GM18505 (cell line): ENCODE data around the gene YY1AP1.
A peak's percentile ranks its signal among the peaks of the same experiment; 100 is the strongest.
"Not testable (repeated sequence)": the region's sequence is repeated elsewhere in the genome, so short reads cannot be mapped to it uniquely, and the experiment has no call there.

ENCODE experiments used
- ATAC-seq: cut with Tn5 transposase; IDR thresholded peaks from one replicate; pipeline ENCODE4 v1.9.1; 2021; ENCODE audit not compliant: unreplicated experiment
- POLR2A ChIP-seq: IDR thresholded peaks from 4 replicates; pipeline ENCODE4 v1.6.1; 2011; ENCODE audit warnings: borderline replicate concordance; ENCODE audit not compliant: insufficient read depth, insufficient read length; ENCODE audit errors: extremely low read depth

Gene YY1AP1

DNA sequence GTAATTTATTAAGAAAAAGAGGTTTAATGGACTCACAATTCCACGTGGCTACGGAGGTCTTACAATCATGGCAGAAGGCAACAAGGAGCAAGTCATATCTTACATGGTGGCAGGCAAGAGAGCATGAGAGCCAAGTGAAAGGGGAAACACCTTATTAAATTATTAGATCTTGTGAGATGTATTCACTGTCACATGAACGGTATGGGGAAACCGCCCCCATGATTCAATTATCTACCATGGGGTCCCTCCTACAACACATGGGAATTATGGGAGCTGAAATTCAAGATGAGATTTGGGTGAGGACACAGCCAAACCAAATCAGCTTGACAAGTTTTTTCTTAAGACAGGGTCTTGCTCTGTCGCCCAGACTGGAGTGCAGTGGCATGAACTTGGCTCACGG, 14.6 kb upstream of the YY1AP1 start:
- no peak for ATAC-seq

DNA sequence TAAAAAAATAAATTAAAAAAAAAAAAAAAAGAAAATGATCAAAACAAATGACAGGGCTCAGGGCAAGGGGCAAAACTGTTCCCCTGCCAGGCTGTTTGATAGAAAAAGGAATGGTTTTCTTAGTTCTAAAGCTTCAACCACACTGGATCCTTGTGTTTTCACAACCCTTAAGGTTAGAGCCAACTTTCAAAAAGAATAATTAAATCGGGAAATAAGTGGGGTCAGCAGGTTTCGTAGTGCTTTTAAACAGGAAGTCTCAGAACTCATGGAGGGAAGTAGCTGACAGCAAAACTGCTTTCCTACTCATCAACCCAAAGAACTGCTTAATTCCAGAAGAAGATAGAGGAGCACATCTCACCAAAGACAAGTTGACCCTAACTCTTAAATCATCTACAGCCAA, 13.1 kb upstream of the YY1AP1 start:
- ATAC-seq: not testable (repeated sequence)

More for the DNA sequence above, 14.6 kb upstream of the YY1AP1 start:
- no peak for TF ChIP-seq POLR2A

- not testable (repeated sequence) for ATAC-seq
These were observed 10.5 kb upstream of the YY1AP1 start for GRCh38 chr1:155699062-155699461.

- ATAC-seq: no peak
- TF ChIP-seq POLR2A: no peak
These were observed 9.9 kb upstream of the YY1AP1 start for GRCh38 chr1:155698382-155699038.

GRCh38 chr1:155697616-155698015, 9.0 kb upstream of the YY1AP1 start:
- ATAC-seq: not testable (repeated sequence)

- no peak for TF ChIP-seq POLR2A
- ATAC-seq: no peak
These were observed 8.5 kb upstream of the YY1AP1 start for GRCh38 chr1:155697046-155697445.

- no peak for TF ChIP-seq POLR2A
- no peak for ATAC-seq
These were observed 8.0 kb upstream of the YY1AP1 start for GRCh38 chr1:155696524-155696923.

DNA sequence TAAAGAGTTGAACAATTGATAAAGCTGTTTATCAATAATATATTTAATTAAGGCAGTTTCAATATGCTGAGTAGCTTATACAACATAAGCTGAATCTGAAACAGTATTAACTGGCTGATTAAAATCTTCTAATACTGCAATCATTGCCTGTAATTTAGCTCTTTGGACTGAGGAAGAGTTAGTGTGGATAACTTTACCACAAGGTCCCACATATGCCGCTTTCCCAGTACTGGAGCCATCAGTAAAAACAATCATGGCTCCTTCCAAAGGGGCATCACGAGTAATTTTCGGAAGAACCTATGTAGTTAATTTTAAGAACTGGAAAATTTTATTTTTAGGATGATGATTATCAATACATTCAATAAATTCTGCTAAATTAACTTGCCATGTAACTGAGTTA, 7.0 kb upstream of the YY1AP1 start:
- TF ChIP-seq POLR2A: no peak
- ATAC-seq: no peak

GRCh38 chr1:155695072-155695471, 6.5 kb upstream of the YY1AP1 start:
- ATAC-seq: no peak
- no peak for TF ChIP-seq POLR2A

- no peak for TF ChIP-seq POLR2A
These were observed 5.6 kb upstream of the YY1AP1 start for GRCh38 chr1:155694167-155694566.

DNA sequence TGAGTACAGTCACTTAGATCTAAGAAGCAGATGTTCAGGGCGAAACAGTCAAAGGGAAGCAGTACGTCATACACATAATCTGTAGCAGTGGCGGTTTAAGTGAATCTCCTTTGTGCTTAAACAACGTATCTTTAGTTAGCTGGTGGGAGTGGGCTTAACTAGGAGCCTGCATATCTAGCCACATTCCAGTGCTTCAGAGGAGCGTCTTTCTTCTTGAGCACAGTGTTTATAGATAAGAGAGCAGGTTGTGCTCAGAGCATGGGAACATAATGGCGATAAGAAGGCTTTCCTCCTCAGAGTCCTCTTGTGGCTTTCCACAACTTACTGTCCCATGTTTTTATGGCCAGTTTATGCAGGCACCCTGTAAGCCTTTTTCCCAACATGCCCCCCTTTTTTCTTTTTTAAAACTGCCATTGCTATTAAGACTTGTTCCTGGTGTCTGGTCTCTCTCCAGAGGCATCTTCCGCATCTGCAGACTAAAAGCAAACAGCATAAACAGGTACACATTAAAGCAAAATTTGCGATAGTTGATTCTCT, 3.5 kb upstream of the YY1AP1 start:
- TF ChIP-seq POLR2A: no peak

More at GRCh38 chr1:155694167-155694566, 5.6 kb upstream of the YY1AP1 start:
- ATAC-seq: no peak

DNA sequence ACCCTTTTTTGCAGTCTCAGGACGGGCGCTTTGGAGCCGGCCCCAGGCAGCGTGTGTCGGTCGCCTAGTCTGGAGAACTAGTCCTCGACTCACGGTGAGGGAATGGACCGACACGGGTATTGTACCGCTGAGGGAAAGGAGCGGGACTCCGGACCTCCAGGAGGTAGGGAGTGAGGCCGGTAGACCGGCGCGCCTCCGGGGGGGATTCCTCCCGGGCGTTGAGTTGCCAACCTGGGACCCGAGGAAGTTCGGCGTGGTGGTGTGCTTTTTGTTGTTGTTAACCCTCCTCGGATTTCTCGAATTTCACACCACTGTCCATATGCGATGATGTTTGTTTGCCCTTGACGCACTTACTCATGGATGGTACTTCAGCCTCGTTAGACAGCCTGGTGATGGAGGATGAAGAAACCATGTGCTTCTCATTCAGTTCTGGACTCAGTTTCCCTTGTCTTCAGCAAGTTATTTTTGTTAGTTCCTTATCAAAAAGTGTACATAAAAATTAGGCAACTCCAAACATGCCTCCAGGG, 570 bp upstream of the YY1AP1 start, which contains the start of gene DAP3:
TSS of gene DAP3 (plus strand) at position 11 of the 527 bp plus-strand sequence. CDS start 20,689 bp downstream, outside the sequence.
- ATAC-seq: not testable (repeated sequence)
- TF ChIP-seq POLR2A: peak; percentile 64

More for the DNA sequence above, 3.5 kb upstream of the YY1AP1 start:
- no peak for ATAC-seq

GRCh38 chr1:155687705-155688323, 760 bp downstream of the YY1AP1 start:
- ATAC-seq: peak; percentile 25

GRCh38 chr1:155681776-155682175, 6.8 kb downstream of the YY1AP1 start:
- TF ChIP-seq POLR2A: no peak
- ATAC-seq: no peak
